ENCODE measurements around the gene NAGS. TPM values are rescaled to one million over a fixed set of nuclear protein-coding genes. Genes with fewer than 3 reads are reported as not detected.

NAGS gene
- polyA plus RNA-seq, 2 of the 4 experiments (the other 2 are of a cell fraction): 0.66 to 0.88 TPM

GRCh38 chr17:43978078-43978477 is 26.3 kb upstream of the NAGS start:
- Histone ChIP-seq H3K4me2 (no peak overlapping the region), H3K9me3 (no peaks in the 10 kb centered on the region), H3K4me1 (no peaks in the 10 kb centered on the region), H3K4me3 (no peak overlapping the region), H3K27ac (no peak overlapping the region)
- TF ChIP-seq NFE2L2 (conservative IDR thresholded peaks at IDR 0.05; ENCODE audit: low read length): no peak
- no peak for TF ChIP-seq GATA3 (IDR thresholded peaks at IDR 0.05; ENCODE audit: borderline replicate concordance)
- TF ChIP-seq ESRRA (IDR thresholded peaks at IDR 0.05; ENCODE audit: borderline replicate concordance, low read length): no peak
- TF ChIP-seq BCL3 (IDR thresholded peaks at IDR 0.05): no peak
- ChIA-PET POLR2A (no interaction called here), CTCF (interaction anchor here (1.0 kb wide), 1 partner anchor 100 kb away, joined by 3 read pairs; no protein-coding TSS in a partner anchor)
- no peak for DNase-seq (ENCODE audit: low read depth in 1 of 2, low spot score in 1 of 2)
- 42% methylated on average over 2 of the region's 2 CpGs for WGBS (ENCODE audit: missing lambda C conversion rate)
- FAIRE-seq: no peak
- no peak for ATAC-seq

- WGBS (ENCODE audit: missing lambda C conversion rate): 67% methylated on average over 7 of the region's 7 CpGs
- CTCF ChIA-PET: interaction anchor here (0.8 to 8.7 kb wide), 7 partner anchors 10 to 69 kb away, joined by 3 to 107 read pairs (median 3); partner anchors contain the start of gene PPY
- no peak for ATAC-seq
- TF ChIP-seq RARB (CRISPR knock-in tag; IDR thresholded peaks at IDR 0.05) (no peak), ZFP36 (IDR thresholded peaks at IDR 0.05; ENCODE audit: borderline replicate concordance, partially characterized antibody) (no peak), HES2 (IDR thresholded peaks at IDR 0.05) (no peak), ZC3H11A (IDR thresholded peaks at IDR 0.05) (no peak), RAD21 (conservative IDR thresholded peaks at IDR 0.05 in 1 of 2, IDR thresholded peaks at IDR 0.05 in 1 of 2) (no peak), CBX2 (IDR thresholded peaks at IDR 0.05; ENCODE audit: borderline replicate concordance, low read depth) (no peak), ATOH8 (CRISPR knock-in tag; IDR thresholded peaks at IDR 0.05; ENCODE audit: low read depth) (no peak), POLR2A (IDR thresholded peaks at IDR 0.05; ENCODE audit: low read length) (no peak), PBX3 (IDR thresholded peaks at IDR 0.05) (no peak), KDM5A (IDR thresholded peaks at IDR 0.05) (no peak), RNF2 (IDR thresholded peaks at IDR 0.05; ENCODE audit: borderline replicate concordance, low read depth) (no peak), HOXB5 (CRISPR knock-in tag; IDR thresholded peaks at IDR 0.05) (no peak), HEYL (CRISPR knock-in tag; IDR thresholded peaks at IDR 0.05) (no peak), ZSCAN20 (CRISPR knock-in tag; IDR thresholded peaks at IDR 0.05) (no peak), MAX (IDR thresholded peaks at IDR 0.05) (no peak), ZNF302 (CRISPR knock-in tag; IDR thresholded peaks at IDR 0.05) (no peak), BCL3 (IDR thresholded peaks at IDR 0.05) (no peak)
- H3K9me3 ChIP-seq: no peaks in the 10 kb centered on the region
- H3K4me1 ChIP-seq: 0 out of 3 replicates have a peak, but pooled peaks cover 5% of the 10 kb centered on the region
- POLR2A ChIA-PET: interaction anchor here (0.7 kb wide), 1 partner anchor 29 kb away, joined by 4 read pairs; no protein-coding TSS in a partner anchor
- H3K4me3 ChIP-seq: no peak overlapping the region
- H3K27ac ChIP-seq: no peak overlapping the region
- DNase-seq (ENCODE audit: low read depth in 1 of 2, low spot score in 1 of 2): no peak
- no peak for FAIRE-seq
- H3K4me2 ChIP-seq: no peak overlapping the region
Observed at GRCh38 chr17:43979011-43979410, 25.4 kb upstream of the NAGS start.
